GM12865 (cell line): Measurements from ENCODE around the gene DNAH17.

ENCODE experiments used
- DNase-seq: peaks from one replicate; pipeline ENCODE4 v3.0.0; 2010; ENCODE audit warnings: low read depth
- H3K4me3 ChIP-seq: 2 replicates; pipeline ENCODE4 v1.5.1; 2011; ENCODE audit warnings: mild to moderate bottlenecking, low read depth, low read length, control low read depth
- CTCF ChIP-seq: IDR thresholded peaks from 2 replicates; pipeline ENCODE4 v1.5.1; 2011; ENCODE audit warnings: low read length, control low read depth, low read depth, inconsistent platforms; ENCODE audit not compliant: insufficient read depth; ENCODE audit errors: missing control alignments

The DNAH17 gene

GRCh38 chr17:78525511-78526160, 51.6 kb downstream of the DNAH17 start:
- DNase-seq: no peak
- H3K4me3 ChIP-seq: no peak overlapping the region
- TF ChIP-seq CTCF: no peak

- no peak for DNase-seq
- H3K4me3 ChIP-seq: no peak overlapping the region
- no peak for TF ChIP-seq CTCF
Observed at GRCh38 chr17:78524870-78525510, 52.2 kb downstream of the DNAH17 start.

- no peak overlapping the region for H3K4me3 ChIP-seq
- no peak for TF ChIP-seq CTCF
- no peak for DNase-seq
Observed at GRCh38 chr17:78523934-78524655, 53.1 kb downstream of the DNAH17 start.

GRCh38 chr17:78522031-78522809, 55.0 kb downstream of the DNAH17 start:
- no peak for DNase-seq
- no peak overlapping the region for H3K4me3 ChIP-seq
- no peak for TF ChIP-seq CTCF

- no peak for TF ChIP-seq CTCF
- no peak for DNase-seq
- H3K4me3 ChIP-seq: no peak overlapping the region
Observed at GRCh38 chr17:78517421-78517820, 59.8 kb downstream of the DNAH17 start.

- no peak for TF ChIP-seq CTCF
- H3K4me3 ChIP-seq: no peak overlapping the region
- DNase-seq: no peak
Observed at GRCh38 chr17:78515480-78515879, 61.7 kb downstream of the DNAH17 start.
